Erythroblast (primary cell): ENCODE results near the gene IGFLR1.

Source experiments
- GATA1 ChIP-seq: IDR thresholded peaks from 2 replicates; pipeline ENCODE4 v1.6.1; 2011; ENCODE audit warnings: low read depth, mild to moderate bottlenecking, control low read depth, low read length, moderate library complexity
- POLR2A ChIP-seq: IDR thresholded peaks from 2 replicates; pipeline ENCODE4 v1.6.1; 2011; ENCODE audit warnings: mild to moderate bottlenecking, low read length

- TF ChIP-seq POLR2A (no peak), GATA1 (no peak)
These were observed 50.2 kb downstream of the IGFLR1 start for GRCh38 chr19:35692010-35692409.
